Endothelial cell of umbilical vein (primary cell): ENCODE measurements around the gene NR0B2. TPM values are rescaled to one million over a fixed set of nuclear protein-coding genes. Genes with fewer than 3 reads are reported as not detected.

Experiments used
- BruUV-seq: library from RNA; stranded (reverse); fragments of 400-500 nt; replicated peaks from 2 replicates; lab custom pipeline; 2021; lab: Mats Ljungman, UMichigan
- CTCF ChIA-PET: fragments of 300-600, 350-600 bp; sonication (Branson Sonifier 250); formaldehyde crosslinking; loops from one replicate; lab custom pipeline; 2021; ENCODE audit warnings: antibody characterized with exemption, inconsistent platforms; lab: Charles Lee
- POLR2A ChIA-PET: fragments of 300-600, 350-600 bp; sonication (Branson Sonifier 250); formaldehyde crosslinking; loops from one replicate; lab custom pipeline; 2021; ENCODE audit warnings: antibody characterized with exemption, inconsistent platforms; lab: Charles Lee
- DNase-seq: peaks from one replicate; pipeline ENCODE4 v3.0.0-alpha.2; 2011; ENCODE audit warnings: low read depth, low spot score
- FAIRE-seq: peaks from 2 replicates; lab custom pipeline; 2011; peaks lifted over from hg19 to GRCh38; lab: Jason Lieb, UNC
- H2AFZ ChIP-seq: 2 replicates; pipeline ENCODE4 v1.6.0; 2012; ENCODE audit warnings: low read depth, low read length, control low read depth, inconsistent platforms
- H3K27ac ChIP-seq: 2 replicates; pipeline ENCODE4 v1.5.1; 2011; ENCODE audit warnings: low read depth, mild to moderate bottlenecking, control low read depth, low read length, moderate library complexity; ENCODE audit not compliant: insufficient read depth
- H3K27me3 ChIP-seq, 2 experiments: 2 replicates each; pipeline versions ENCODE4 v1.6.0 to v1.6.1; 2011; ENCODE audit warnings: low read length in 2 of 2, mixed read lengths in 1 of 2; ENCODE audit not compliant: control insufficient read depth in 2 of 2, insufficient read depth in 2 of 2
- H3K36me3 ChIP-seq, 2 experiments: 2 replicates in 1 of 2; 3 replicates in 1 of 2; pipeline ENCODE4 v1.5.1; 2011; ENCODE audit warnings: low read length in 2 of 2, mild to moderate bottlenecking in 1 of 2, moderate library complexity in 1 of 2; ENCODE audit not compliant: control insufficient read depth in 2 of 2, insufficient read depth in 2 of 2; ENCODE audit errors: extremely low read depth in 1 of 2
- H3K4me1 ChIP-seq: 3 replicates; pipeline ENCODE4 v1.5.1; 2011; ENCODE audit warnings: mild to moderate bottlenecking, low read length; ENCODE audit not compliant: control insufficient read depth, insufficient read depth; ENCODE audit errors: extremely low read depth
- H3K4me2 ChIP-seq: 2 replicates; pipeline ENCODE4 v1.6.1; 2011; ENCODE audit warnings: low read length, control low read depth, mixed read lengths; ENCODE audit not compliant: insufficient read depth
- H3K4me3 ChIP-seq, 3 experiments: fragments of 200-600 bp in 1 of 3; sonication (generic), shearing (Covaris generic) in 1 of 3; replicated peaks in 1 of 3; 2 replicates each; pipeline ENCODE4 v1.5.1; 2011 to 2016; ENCODE audit warnings: control low read depth in 3 of 3, low read length in 3 of 3, mild to moderate bottlenecking in 2 of 3, inconsistent platforms in 1 of 3, low read depth in 1 of 3, moderate library complexity in 1 of 3; ENCODE audit not compliant: insufficient read depth in 1 of 3
- H3K79me2 ChIP-seq: 2 replicates; pipeline ENCODE4 v1.6.0; 2012; ENCODE audit warnings: low read length, inconsistent platforms; ENCODE audit not compliant: control insufficient read depth, insufficient read depth
- H3K9ac ChIP-seq: replicated peaks from 2 replicates; pipeline ENCODE3; 2011; ENCODE audit warnings: low read length, control low read depth; ENCODE audit not compliant: insufficient read depth; ENCODE audit errors: extremely low read depth
- H3K9me1 ChIP-seq: replicated peaks from 3 replicates; pipeline ENCODE4 v1.6.0; 2011; ENCODE audit warnings: mild to moderate bottlenecking, low read length; ENCODE audit not compliant: control insufficient read depth, insufficient read depth; ENCODE audit errors: extremely low read depth
- H3K9me3 ChIP-seq: replicated peaks from 2 replicates; pipeline ENCODE4 v1.5.1; 2012; ENCODE audit warnings: low read length, inconsistent platforms; ENCODE audit not compliant: control insufficient read depth, insufficient read depth
- H4K20me1 ChIP-seq: replicated peaks from 2 replicates; pipeline ENCODE3; 2011; ENCODE audit warnings: mild to moderate bottlenecking, low read length; ENCODE audit not compliant: control insufficient read depth, insufficient read depth; ENCODE audit errors: extremely low read depth
- CTCF ChIP-seq, 2 donors: IDR thresholded peaks; 1 replicate in 1 of 2; 2 replicates in 1 of 2; pipeline ENCODE4 v1.5.1; 2011; ENCODE audit warnings: low read length in 2 of 2, mild to moderate bottlenecking in 2 of 2, moderate library complexity in 2 of 2, control low read depth in 1 of 2, inconsistent platforms in 1 of 2, low read depth in 1 of 2; ENCODE audit not compliant: insufficient read depth in 1 of 2; ENCODE audit errors: extremely low read depth in 1 of 2
- EZH2 ChIP-seq: IDR thresholded peaks from 2 replicates; pipeline ENCODE4 v1.6.1; 2012; ENCODE audit warnings: borderline replicate concordance, low read depth, mild to moderate bottlenecking, moderate library complexity, low read length, inconsistent platforms; ENCODE audit not compliant: severe bottlenecking
- FOS ChIP-seq: IDR thresholded peaks from 2 replicates; pipeline ENCODE4 v1.6.1; 2011; ENCODE audit warnings: mild to moderate bottlenecking, low read length, moderate library complexity, borderline replicate concordance; ENCODE audit not compliant: insufficient read depth
- GATA2 ChIP-seq: IDR thresholded peaks from 2 replicates; pipeline ENCODE4 v1.7.0; 2011; ENCODE audit warnings: low read depth, mild to moderate bottlenecking, moderate library complexity, mixed read lengths, low read length; ENCODE audit not compliant: insufficient read length, insufficient read depth
- JUN ChIP-seq: IDR thresholded peaks from 2 replicates; pipeline ENCODE4 v1.6.1; 2011; ENCODE audit warnings: borderline replicate concordance, low read depth; ENCODE audit not compliant: insufficient read length, insufficient read depth
- MAX ChIP-seq: IDR thresholded peaks from 2 replicates; pipeline ENCODE4 v1.6.1; 2011; ENCODE audit not compliant: insufficient read depth, insufficient read length
- MYC ChIP-seq: IDR thresholded peaks from one replicate; pipeline ENCODE4 v1.6.1; 2011; ENCODE audit warnings: mild to moderate bottlenecking, low read depth, low read length
- POLR2A ChIP-seq: IDR thresholded peaks from 2 replicates; pipeline ENCODE4 v1.6.1; 2012; ENCODE audit warnings: low read depth, mild to moderate bottlenecking, control low read depth, low read length
- POLR2AphosphoS5 ChIP-seq: IDR thresholded peaks from 2 replicates; pipeline ENCODE4 v1.6.1; 2012; ENCODE audit warnings: low read depth, mild to moderate bottlenecking, control low read depth, low read length, moderate library complexity; ENCODE audit not compliant: insufficient read depth
- dilution Hi-C: fragments of 300-500 bp; cut with MboI; formaldehyde crosslinking; loops from one replicate; pipeline ENCODE4 v1.15.0; 2019; ENCODE audit warnings: low sequenced_read_pairs; ENCODE audit not compliant: extremely low pct_ligation_motif_present
- intact Hi-C: fragments of 100-400 bp; cut with micrococcal nuclease; formaldehyde crosslinking; loops from one replicate; pipeline ENCODE4 v1.10.0; 2022
- polyA plus RNA-seq, 4 experiments: library from polyadenylated mRNA; depleted of rRNA in 3 of 4; stranded (reverse) in 3 of 4; unstranded in 1 of 4; fragments of >200 nt; gene quantifications; 2 replicates each; pipeline versions ENCODE4 v1.2.1 to v1.2.3, GENCODE V29; 2011 to 2012; ENCODE audit warnings: missing spikeins in 1 of 4
- total RNA-seq: library from RNA; stranded (reverse); gene quantifications from 2 replicates; pipeline ENCODE4 v1.2.3, GENCODE V29; 2021

The NR0B2 gene
- total and polyA plus RNA-seq, 2 donors (not counting 3 experiments of a cell fraction or from before 2014, with no cell fraction given) = not detected

DNA sequence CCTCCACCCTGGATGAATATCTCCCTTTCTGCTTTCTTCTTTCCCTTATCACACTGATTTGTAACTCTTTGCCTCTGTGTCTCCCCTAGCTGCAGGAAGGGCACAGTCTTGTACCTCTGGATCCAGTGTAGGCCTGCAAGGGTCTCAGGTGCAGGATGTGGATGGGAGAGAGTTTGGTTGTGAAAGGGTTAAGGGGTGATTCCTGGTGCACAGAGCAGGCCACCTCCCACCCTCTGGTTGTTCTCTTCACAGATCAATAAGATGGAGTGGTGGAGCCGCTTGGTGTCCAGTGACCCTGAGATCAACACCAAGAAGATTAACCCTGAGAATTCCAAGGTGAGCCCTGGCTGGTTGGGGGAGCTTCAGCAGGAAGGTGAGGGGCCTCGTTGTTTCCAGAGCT, 31.4 kb upstream of the NR0B2 start:
- TF ChIP-seq POLR2A = no peak
- no peak for TF ChIP-seq MAX
- TF ChIP-seq GATA2 = no peak
- TF ChIP-seq EZH2 = no peak
- TF ChIP-seq CTCF (IDR thresholded peaks at IDR 0.05; ENCODE audit: extremely low read depth in 1 of 2, insufficient read depth in 1 of 2, low read depth in 1 of 2, low read length in 2 of 2) = no peak
- no peak for TF ChIP-seq FOS
- no peak for TF ChIP-seq JUN
- TF ChIP-seq MYC = no peak
- TF ChIP-seq POLR2AphosphoS5 = no peak
- Histone ChIP-seq H2AFZ (no peak overlapping the region), H3K4me2 (no peak overlapping the region), H3K9me1 (no peaks in the 10 kb centered on the region), H3K79me2 (no peaks in the 10 kb centered on the region), H3K9ac (no peak overlapping the region), H3K27me3 (no peaks in the 10 kb centered on the region), H3K4me3 (no peak overlapping the region), H3K27ac (no peak overlapping the region), H3K9me3 (no peaks in the 10 kb centered on the region), H4K20me1 (no peaks in the 10 kb centered on the region), H3K4me1 (peaks cover 5% of the 10 kb centered on the region), H3K36me3 (peaks cover 14 to 41% of the 10 kb centered on the region in 2 experiments)
- no peak for FAIRE-seq
- intact Hi-C loops = no loop called here
- no peak for DNase-seq
- dilution Hi-C loops = no loop called here
- POLR2A ChIA-PET = no interaction called here
- no TSS peak for BruUV-seq
- CTCF ChIA-PET = no interaction called here
